ENCODE data around the gene PTTG1IP. TPM values are rescaled to one million over a fixed set of nuclear protein-coding genes. Genes with fewer than 3 reads are reported as not detected.

The PTTG1IP gene
- total RNA-seq, 1 donor from 2014 or later = 98.1 TPM

- no peaks in the 10 kb centered on the region for H3K36me3 ChIP-seq (ENCODE audit: control insufficient read depth in 3 of 3, insufficient read depth in 3 of 3, low read length in 3 of 3)
- peaks cover 20 to 41% (median 27%) of the 10 kb centered on the region in 3 donors for H3K27me3 ChIP-seq (ENCODE audit: control insufficient read depth in 3 of 3, insufficient read depth in 3 of 3, low read length in 3 of 3)
- no peaks in the 10 kb centered on the region for H3K9me3 ChIP-seq (ENCODE audit: control insufficient read depth in 3 of 3, low read length in 3 of 3)
- no peak overlapping the region for H3K27ac ChIP-seq (ENCODE audit: low read depth, low read length)
- no peak overlapping the region for H3K4me3 ChIP-seq (ENCODE audit: low read length in 3 of 3)
- H3K4me1 ChIP-seq (ENCODE audit: control insufficient read depth in 3 of 3, insufficient read depth in 3 of 3, low read length in 3 of 3) = no peaks in the 10 kb centered on the region
- no peak overlapping the region for H3K9ac ChIP-seq (ENCODE audit: low read depth in 1 of 3, low read length in 3 of 3)
Observed at GRCh38 chr21:44889625-44890337, 16.3 kb upstream of the PTTG1IP start.

DNA sequence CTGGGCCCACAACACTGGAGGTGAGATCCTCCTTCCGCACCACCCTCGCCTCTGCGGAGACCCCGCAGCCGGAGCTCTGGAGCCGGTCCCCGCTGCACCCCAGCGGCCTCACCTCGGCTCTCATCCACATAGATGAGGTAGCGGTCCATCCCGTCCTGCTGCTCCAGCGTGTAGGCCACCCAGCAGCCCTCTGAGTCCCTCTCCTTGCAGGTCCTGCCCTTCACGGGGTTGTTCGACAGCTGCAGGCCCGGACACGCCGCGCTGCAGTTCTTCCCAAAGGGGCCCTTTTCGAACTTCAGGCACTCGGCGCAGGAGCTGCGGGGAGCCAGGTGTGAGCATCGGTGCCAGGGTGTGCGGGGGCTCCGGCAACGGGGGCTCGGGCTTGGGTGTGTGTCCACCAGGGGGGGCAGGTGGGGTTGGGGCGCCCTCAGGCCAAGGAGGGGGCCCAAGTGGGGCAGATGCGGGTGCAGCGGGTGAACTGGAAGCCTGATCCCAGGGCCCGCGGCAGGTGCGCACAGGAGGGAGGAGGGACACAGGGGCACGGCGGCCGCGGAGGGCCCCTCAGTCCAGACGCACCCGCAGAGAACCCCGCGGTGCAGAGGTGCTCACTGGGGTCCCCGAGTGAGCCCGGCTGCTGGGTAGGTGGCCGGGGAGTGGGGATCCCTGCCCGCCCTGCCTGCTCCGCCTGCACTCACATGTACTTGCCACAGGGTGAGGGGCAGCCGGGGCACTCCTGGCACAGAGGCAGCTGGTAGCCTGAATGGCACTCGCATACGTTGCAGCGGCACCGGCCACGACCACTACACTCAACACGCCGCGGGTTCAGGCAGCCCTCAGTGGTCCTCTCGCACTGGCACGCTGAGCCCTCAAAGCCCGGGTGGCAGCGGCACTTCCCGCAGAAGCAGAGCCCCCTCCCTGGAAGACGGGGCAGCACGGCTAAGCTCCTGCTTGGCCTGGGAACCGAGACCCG lies 15.4 kb upstream of the PTTG1IP start:
- Histone ChIP-seq H3K9ac (ENCODE audit: low read depth in 1 of 3, low read length in 3 of 3) (no peak overlapping the region), H3K27me3 (ENCODE audit: control insufficient read depth in 3 of 3, insufficient read depth in 3 of 3, low read length in 3 of 3) (peaks cover 23 to 36% (median 26%) of the 10 kb centered on the region in 3 donors), H3K4me1 (ENCODE audit: control insufficient read depth in 3 of 3, insufficient read depth in 3 of 3, low read length in 3 of 3) (no peaks in the 10 kb centered on the region), H3K9me3 (ENCODE audit: control insufficient read depth in 3 of 3, low read length in 3 of 3) (no peaks in the 10 kb centered on the region), H3K36me3 (ENCODE audit: control insufficient read depth in 3 of 3, insufficient read depth in 3 of 3, low read length in 3 of 3) (no peaks in the 10 kb centered on the region), H3K27ac (ENCODE audit: low read depth, low read length) (no peak overlapping the region), H3K4me3 (ENCODE audit: low read length in 3 of 3) (no peak overlapping the region)

DNA sequence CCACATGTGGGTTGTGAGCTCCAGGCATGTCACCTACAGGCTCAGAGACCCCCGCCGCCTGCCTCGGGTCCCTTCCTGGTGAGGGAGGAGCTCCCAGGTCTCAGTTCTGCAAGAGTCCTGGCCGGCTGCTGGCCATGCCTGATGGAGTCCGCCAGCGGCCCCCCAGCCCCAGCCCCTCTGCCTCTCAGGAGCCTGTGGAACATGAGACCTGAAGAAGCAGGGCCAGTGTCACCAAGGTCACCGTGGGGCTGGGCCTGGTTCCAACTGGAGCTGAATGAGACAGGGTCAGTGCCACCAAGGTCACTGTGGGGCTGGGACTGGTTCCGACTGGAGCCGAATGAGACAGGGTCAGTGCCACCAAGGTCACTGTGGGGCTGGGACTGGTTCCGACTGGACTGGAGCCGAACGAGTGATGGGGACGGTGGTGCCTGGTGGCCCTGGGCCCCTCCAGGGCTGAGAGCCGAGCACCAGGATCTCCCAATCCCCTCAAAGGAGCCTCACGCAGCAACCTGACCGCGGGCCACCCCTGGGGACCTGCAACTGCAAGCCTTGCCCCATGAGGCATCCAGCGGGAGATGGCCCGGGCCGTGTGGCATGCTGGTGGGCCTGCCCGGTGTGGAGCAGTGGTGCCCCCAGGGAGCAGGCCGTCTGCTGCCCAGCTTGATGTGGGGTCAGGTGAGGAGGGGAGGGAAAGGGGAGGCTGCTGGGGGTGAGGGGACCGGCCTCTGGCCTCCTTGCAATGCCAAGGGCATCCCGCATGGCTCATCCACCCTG lies 14.5 kb upstream of the PTTG1IP start:
- no peak overlapping the region for H3K4me3 ChIP-seq (ENCODE audit: low read length in 3 of 3)

GRCh38 chr21:44887126-44887806 lies 13.8 kb upstream of the PTTG1IP start:
- no peak overlapping the region for H3K4me3 ChIP-seq (ENCODE audit: low read length in 3 of 3)
- peaks cover 0 to 5% (median 0%) of the 10 kb centered on the region in 3 donors for H3K4me1 ChIP-seq (ENCODE audit: control insufficient read depth in 3 of 3, insufficient read depth in 3 of 3, low read length in 3 of 3)
- H3K27me3 ChIP-seq (ENCODE audit: control insufficient read depth in 3 of 3, insufficient read depth in 3 of 3, low read length in 3 of 3) = peaks cover 22 to 31% (median 23%) of the 10 kb centered on the region in 3 donors
- H3K9me3 ChIP-seq (ENCODE audit: control insufficient read depth in 3 of 3, low read length in 3 of 3) = no peaks in the 10 kb centered on the region
- no peaks in the 10 kb centered on the region for H3K36me3 ChIP-seq (ENCODE audit: control insufficient read depth in 3 of 3, insufficient read depth in 3 of 3, low read length in 3 of 3)
- no peak overlapping the region for H3K27ac ChIP-seq (ENCODE audit: low read depth, low read length)
- H3K9ac ChIP-seq (ENCODE audit: low read depth in 1 of 3, low read length in 3 of 3) = no peak overlapping the region

More for the DNA sequence above, 14.5 kb upstream of the PTTG1IP start:
- no peaks in the 10 kb centered on the region for H3K36me3 ChIP-seq (ENCODE audit: control insufficient read depth in 3 of 3, insufficient read depth in 3 of 3, low read length in 3 of 3)
- peaks cover 22 to 33% (median 23%) of the 10 kb centered on the region in 3 donors for H3K27me3 ChIP-seq (ENCODE audit: control insufficient read depth in 3 of 3, insufficient read depth in 3 of 3, low read length in 3 of 3)
- H3K9ac ChIP-seq (ENCODE audit: low read depth in 1 of 3, low read length in 3 of 3) = no peak overlapping the region
- no peaks in the 10 kb centered on the region for H3K4me1 ChIP-seq (ENCODE audit: control insufficient read depth in 3 of 3, insufficient read depth in 3 of 3, low read length in 3 of 3)
- H3K9me3 ChIP-seq (ENCODE audit: control insufficient read depth in 3 of 3, low read length in 3 of 3) = no peaks in the 10 kb centered on the region
- H3K27ac ChIP-seq (ENCODE audit: low read depth, low read length) = no peak overlapping the region

DNA sequence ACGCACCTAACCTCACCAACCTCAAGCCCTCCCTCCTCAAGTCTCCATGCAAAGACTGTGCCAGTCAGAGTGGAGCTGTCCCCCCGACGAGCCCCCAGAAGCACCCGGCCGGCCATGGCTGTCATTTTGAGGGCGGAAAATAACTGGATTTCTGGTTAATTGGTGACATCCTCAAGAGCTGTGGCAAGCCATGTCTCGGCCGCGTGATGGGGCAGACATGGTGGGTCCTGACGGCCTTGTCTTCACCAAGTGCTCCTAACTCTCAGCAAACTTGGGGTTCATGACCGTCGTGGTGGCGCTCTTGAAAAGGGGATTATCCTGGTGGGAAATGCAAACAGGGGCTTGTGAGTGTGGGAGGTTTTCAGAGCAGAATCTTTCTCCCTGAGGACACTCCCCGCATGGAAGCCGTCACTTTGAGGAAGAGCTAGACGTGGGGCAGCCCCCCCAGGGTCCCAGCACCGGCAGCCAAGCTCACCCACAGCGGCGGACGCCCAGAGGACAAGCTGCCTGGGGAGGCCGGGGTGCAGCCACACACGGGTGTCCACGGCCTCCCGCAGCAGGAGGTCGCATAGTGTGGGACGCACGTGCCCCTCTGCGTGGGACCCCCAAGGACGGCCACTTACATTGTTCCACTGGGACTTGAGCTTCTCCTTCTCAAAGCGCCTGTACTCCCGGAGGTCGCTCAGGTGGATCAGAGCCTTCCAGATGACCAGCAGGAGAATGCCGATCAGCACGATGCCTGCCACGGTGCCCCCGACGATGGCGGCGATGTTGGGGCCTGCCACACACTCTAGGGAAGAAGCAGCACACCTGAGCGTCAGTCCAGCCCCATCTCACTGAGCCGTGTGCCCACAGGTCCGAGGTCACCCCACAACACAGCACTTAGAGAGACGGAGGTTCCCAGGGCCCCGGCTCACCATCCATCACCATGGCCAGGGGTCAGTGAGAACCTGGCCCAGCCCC lies 12.9 kb upstream of the PTTG1IP start:
- no peak overlapping the region for H3K4me3 ChIP-seq (ENCODE audit: low read length in 3 of 3)
- H3K9me3 ChIP-seq (ENCODE audit: control insufficient read depth in 3 of 3, low read length in 3 of 3) = no peaks in the 10 kb centered on the region
- peaks cover 0 to 14% (median 2%) of the 10 kb centered on the region in 3 donors for H3K4me1 ChIP-seq (ENCODE audit: control insufficient read depth in 3 of 3, insufficient read depth in 3 of 3, low read length in 3 of 3)
- H3K27me3 ChIP-seq (ENCODE audit: control insufficient read depth in 3 of 3, insufficient read depth in 3 of 3, low read length in 3 of 3) = peaks cover 15 to 30% (median 18%) of the 10 kb centered on the region in 3 donors
- no peaks in the 10 kb centered on the region for H3K36me3 ChIP-seq (ENCODE audit: control insufficient read depth in 3 of 3, insufficient read depth in 3 of 3, low read length in 3 of 3)
- H3K9ac ChIP-seq (ENCODE audit: low read depth in 1 of 3, low read length in 3 of 3) = no peak overlapping the region
- no peak overlapping the region for H3K27ac ChIP-seq (ENCODE audit: low read depth, low read length)

DNA sequence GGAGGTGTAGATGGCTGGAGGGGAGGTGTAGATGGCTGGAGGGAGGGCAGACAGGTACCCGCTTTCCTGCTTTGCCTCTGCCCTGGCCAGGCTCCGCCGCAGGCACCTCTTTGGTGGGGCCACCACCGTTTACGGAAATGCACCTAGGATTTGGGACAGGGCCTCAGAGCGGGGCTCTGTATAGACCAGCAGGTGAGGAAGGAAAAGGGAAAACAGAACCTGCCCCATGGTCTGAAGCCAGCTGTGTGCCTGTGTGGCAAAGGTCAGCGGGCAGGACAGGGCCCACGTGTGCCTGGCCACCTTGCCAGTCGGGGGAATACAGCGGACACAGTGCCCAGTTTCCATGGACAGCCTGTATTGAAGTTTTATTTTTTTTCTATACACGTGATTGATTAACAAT lies 12.1 kb upstream of the PTTG1IP start:
- Histone ChIP-seq H3K36me3 (ENCODE audit: control insufficient read depth in 3 of 3, insufficient read depth in 3 of 3, low read length in 3 of 3) (no peaks in the 10 kb centered on the region), H3K27me3 (ENCODE audit: control insufficient read depth in 3 of 3, insufficient read depth in 3 of 3, low read length in 3 of 3) (peaks cover 9 to 22% (median 11%) of the 10 kb centered on the region in 3 donors), H3K27ac (ENCODE audit: low read depth, low read length) (no peak overlapping the region), H3K4me1 (ENCODE audit: control insufficient read depth in 3 of 3, insufficient read depth in 3 of 3, low read length in 3 of 3) (peaks cover 0 to 15% (median 5%) of the 10 kb centered on the region in 3 donors), H3K4me3 (ENCODE audit: low read length in 3 of 3) (no peak overlapping the region), H3K9me3 (ENCODE audit: control insufficient read depth in 3 of 3, low read length in 3 of 3) (no peaks in the 10 kb centered on the region), H3K9ac (ENCODE audit: low read depth in 1 of 3, low read length in 3 of 3) (no peak overlapping the region)

- no peak overlapping the region for H3K27ac ChIP-seq (ENCODE audit: low read depth, low read length)
Observed at GRCh38 chr21:44884097-44884496, 10.6 kb upstream of the PTTG1IP start.

DNA sequence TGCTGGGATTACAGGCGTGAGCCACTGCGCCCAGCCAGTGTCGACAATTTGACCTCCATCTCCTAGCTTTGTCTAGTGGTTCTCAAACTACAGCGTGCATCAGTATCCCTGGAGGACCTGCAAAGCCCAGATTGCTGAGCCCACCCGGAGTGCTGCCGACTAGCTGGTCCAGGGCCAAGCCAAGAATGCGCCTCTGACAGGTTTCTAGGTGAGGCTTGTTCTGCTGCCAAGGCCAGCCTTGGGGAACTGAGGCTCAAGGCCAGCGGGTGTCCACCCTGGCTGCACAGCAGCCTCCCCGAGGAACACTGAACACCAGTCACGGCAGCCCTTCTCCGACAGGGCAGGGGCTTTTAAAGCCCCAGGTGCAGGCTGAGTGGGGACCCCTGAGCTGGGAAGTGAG lies 9.8 kb upstream of the PTTG1IP start:
- no peaks in the 10 kb centered on the region for H3K36me3 ChIP-seq (ENCODE audit: control insufficient read depth in 3 of 3, insufficient read depth in 3 of 3, low read length in 3 of 3)
- no peaks in the 10 kb centered on the region for H3K9me3 ChIP-seq (ENCODE audit: control insufficient read depth in 3 of 3, low read length in 3 of 3)
- H3K4me3 ChIP-seq (ENCODE audit: low read length in 3 of 3) = no peak overlapping the region
- H3K27ac ChIP-seq (ENCODE audit: low read depth, low read length) = no peak overlapping the region
- peaks cover 0 to 10% (median 3%) of the 10 kb centered on the region in 3 donors for H3K27me3 ChIP-seq (ENCODE audit: control insufficient read depth in 3 of 3, insufficient read depth in 3 of 3, low read length in 3 of 3)
- no peak overlapping the region for H3K9ac ChIP-seq (ENCODE audit: low read depth in 1 of 3, low read length in 3 of 3)
- H3K4me1 ChIP-seq (ENCODE audit: control insufficient read depth in 3 of 3, insufficient read depth in 3 of 3, low read length in 3 of 3) = peaks cover 0 to 15% (median 5%) of the 10 kb centered on the region in 3 donors

More at GRCh38 chr21:44884097-44884496, 10.6 kb upstream of the PTTG1IP start:
- Histone ChIP-seq H3K36me3 (ENCODE audit: control insufficient read depth in 3 of 3, insufficient read depth in 3 of 3, low read length in 3 of 3) (no peaks in the 10 kb centered on the region), H3K4me1 (ENCODE audit: control insufficient read depth in 3 of 3, insufficient read depth in 3 of 3, low read length in 3 of 3) (peaks cover 0 to 15% (median 5%) of the 10 kb centered on the region in 3 donors), H3K4me3 (ENCODE audit: low read length in 3 of 3) (no peak overlapping the region), H3K9me3 (ENCODE audit: control insufficient read depth in 3 of 3, low read length in 3 of 3) (no peaks in the 10 kb centered on the region), H3K9ac (ENCODE audit: low read depth in 1 of 3, low read length in 3 of 3) (no peak overlapping the region), H3K27me3 (ENCODE audit: control insufficient read depth in 3 of 3, insufficient read depth in 3 of 3, low read length in 3 of 3) (peaks cover 0 to 10% (median 3%) of the 10 kb centered on the region in 3 donors)
